GM19455 (cell line): Measurements from ENCODE around the gene TADA2B.

Source experiments
- ATAC-seq: cut with Tn5 transposase; IDR thresholded peaks from one replicate; pipeline ENCODE4 v1.9.1; 2021; ENCODE audit not compliant: unreplicated experiment

Gene TADA2B, protein sequence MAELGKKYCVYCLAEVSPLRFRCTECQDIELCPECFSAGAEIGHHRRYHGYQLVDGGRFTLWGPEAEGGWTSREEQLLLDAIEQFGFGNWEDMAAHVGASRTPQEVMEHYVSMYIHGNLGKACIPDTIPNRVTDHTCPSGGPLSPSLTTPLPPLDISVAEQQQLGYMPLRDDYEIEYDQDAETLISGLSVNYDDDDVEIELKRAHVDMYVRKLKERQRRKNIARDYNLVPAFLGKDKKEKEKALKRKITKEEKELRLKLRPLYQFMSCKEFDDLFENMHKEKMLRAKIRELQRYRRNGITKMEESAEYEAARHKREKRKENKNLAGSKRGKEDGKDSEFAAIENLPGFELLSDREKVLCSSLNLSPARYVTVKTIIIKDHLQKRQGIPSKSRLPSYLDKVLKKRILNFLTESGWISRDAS

DNA sequence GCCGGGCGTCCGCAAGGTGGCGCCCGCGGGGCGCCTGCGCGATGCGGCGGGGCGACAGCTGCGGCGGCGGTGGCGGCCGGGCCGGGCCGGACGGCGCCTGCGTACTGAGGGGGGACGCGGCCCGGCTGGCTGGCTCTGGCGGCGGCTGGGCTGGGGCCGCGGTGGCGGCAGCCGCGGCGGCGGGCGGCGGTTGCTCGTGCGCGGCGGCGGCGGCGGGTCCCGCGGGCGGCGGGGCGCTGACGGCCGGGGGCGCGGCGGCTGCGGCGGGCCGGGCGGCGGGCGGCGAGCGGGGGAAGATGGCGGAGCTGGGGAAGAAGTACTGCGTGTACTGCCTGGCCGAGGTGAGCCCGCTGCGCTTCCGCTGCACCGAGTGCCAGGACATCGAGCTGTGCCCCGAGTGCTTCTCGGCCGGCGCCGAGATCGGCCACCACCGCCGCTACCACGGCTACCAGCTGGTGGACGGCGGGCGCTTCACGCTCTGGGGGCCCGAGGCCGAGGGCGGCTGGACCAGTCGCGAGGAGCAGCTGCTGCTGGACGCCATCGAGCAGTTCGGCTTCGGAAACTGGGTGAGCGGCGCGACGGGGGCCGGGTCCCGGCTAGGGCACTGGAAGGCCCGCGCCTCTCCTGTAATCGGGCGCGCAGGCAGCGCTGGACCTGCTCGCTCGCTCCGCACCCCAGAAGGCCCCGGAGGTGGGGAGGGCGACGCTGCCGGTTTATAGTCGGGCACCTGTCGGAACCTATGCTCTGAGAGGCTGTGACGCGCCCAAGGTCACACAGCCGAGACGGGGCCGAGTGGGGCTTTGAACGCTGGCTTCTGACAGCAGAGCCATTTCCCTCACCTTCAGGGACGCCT lies at the start of gene TADA2B:
Gene TADA2B, plus strand, starts transcription at position 89 of the 853 bp plus-strand sequence. Its CDS starts 208 bp downstream, at position 297.
- ATAC-seq = peak; percentile 23

DNA sequence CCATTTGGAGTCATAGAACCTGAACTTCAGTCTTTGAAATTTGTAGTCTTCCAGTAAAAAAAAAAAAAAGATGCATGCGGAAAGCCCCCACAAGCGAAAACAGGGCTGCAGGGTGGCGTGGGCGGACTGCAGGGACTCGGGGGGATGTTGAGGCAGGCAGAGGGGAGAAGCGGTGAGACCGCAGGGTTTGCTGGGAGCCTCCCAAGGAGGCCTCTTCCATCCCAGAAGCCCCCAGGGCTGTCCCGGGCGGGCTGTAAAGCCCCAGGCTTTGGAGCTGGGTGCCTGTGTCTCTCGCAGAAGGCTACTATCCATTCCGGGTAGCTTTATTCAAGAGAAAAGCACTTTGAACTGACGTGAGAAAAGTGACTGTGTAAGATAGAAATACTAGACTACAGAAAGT lies 46.7 kb upstream of the TADA2B start:
- ATAC-seq = no peak

DNA sequence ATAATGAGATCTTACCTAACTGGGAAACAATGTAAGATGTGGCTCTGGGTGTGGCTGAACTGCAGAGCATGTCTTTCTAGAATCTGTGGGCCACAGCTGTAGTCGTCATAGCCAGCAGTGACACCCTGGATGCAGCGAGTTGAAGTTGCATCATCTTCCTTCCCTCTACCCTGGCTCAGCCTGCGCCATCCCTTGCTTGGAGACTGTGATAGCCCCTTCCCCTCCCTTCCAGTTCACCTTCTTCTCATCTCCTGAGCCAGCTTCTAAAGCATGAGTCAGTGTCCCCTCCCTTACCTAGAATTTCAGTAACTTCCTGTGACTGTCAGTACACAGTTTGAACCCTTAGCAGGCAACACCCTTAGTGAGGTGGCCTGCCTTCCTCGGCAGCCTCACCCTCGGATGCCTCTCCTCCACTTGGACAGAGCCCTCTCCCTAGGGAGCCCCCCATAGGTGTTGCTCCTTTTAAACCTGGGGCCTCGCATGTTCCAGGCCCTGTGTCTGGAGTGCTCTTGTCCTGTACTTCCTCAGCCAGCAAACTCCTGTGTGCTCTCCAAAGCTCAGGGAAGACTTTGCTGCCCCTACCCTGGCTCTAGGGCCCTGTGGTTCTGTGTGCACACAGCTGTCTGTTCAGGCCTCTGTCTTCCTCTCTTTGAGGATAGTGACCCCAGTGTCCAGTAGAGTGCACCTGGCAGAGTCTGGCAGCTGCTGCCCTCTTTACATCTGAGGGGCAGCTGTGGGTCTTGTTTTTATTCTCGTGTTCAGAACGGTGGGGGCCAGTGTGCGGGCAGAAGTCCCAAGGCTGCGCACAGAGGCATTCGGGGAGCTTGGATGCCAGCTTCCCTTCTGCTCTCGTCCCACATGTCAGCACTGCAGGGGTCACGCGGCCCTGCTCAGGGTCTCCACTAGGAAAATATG lies 43.7 kb upstream of the TADA2B start:
- no peak for ATAC-seq

DNA sequence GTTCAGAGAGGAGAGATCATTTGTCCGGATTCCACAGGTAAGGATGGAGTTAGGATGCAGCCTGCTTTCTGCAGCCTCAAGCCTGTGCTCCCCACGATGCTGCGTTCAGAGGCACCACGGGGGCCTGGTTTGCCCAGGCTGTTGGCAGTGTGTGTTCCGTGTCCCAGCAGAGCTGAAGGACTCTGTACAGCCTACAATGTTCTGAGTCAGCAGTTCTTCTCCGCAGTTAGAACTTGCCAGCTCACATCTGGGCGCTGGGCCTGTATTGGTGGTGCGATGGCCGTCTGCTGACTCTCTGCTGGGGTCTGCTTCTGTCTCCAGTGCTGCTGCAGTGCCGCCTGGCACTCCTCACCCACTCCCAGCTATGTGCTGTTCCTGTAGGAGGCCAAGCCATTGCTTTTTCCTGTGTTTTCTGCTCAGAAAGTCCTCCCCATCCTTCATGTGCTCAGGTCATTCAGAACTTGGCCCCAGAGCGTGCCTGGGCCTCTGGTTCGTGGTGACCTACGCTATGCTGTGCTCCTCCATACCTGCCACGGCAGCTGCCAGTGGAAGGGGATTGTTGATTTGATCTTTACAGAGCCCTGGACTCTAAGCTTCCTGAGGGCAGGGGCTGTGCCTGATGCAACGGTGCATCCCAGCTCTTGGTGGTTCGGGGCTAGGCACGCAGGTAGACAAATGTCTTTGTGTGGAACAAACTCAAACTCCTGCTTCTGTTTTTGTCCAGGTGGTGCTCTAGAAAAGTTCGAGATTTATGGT lies 42.6 kb upstream of the TADA2B start:
- no peak for ATAC-seq

DNA sequence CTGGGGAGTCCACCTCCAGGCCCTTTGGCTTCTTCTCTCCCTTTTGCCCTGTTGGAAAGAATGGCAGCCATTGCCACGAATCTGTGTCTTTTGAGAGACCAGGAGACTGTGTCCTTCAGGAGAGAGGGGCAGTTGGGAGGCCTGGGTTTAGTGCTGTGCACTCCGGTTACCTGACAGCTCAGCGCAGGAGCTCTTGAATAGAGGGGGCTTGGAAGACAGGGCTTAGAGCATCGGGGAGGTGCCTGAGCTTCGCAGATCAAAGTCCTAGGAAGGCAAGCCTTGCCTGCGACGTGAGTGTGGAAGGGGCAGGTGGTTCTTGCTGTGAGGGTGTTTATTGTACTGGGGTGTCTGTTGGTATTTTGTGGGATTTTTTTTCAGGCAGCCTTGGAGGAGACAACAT lies 41.9 kb upstream of the TADA2B start:
- ATAC-seq = no peak

DNA sequence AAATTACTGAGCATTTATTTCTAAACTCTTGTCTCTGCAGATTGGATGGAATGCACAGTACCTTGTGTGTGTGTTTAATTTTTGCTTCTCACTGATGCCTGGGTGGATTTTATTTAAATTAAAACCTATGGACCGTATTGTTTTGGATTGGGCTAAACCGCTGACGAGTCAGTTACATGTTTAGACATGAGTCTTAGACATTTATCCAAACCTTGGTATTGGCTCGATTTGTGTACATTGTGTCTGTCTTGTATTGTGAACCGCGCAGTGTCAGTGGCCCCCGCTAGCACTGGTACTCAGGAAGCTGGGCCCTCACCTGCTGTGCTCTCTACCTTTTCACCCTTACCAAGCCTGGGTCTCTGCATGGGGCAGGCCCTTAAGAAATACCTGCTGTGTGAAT lies 40.8 kb upstream of the TADA2B start:
- no peak for ATAC-seq

DNA sequence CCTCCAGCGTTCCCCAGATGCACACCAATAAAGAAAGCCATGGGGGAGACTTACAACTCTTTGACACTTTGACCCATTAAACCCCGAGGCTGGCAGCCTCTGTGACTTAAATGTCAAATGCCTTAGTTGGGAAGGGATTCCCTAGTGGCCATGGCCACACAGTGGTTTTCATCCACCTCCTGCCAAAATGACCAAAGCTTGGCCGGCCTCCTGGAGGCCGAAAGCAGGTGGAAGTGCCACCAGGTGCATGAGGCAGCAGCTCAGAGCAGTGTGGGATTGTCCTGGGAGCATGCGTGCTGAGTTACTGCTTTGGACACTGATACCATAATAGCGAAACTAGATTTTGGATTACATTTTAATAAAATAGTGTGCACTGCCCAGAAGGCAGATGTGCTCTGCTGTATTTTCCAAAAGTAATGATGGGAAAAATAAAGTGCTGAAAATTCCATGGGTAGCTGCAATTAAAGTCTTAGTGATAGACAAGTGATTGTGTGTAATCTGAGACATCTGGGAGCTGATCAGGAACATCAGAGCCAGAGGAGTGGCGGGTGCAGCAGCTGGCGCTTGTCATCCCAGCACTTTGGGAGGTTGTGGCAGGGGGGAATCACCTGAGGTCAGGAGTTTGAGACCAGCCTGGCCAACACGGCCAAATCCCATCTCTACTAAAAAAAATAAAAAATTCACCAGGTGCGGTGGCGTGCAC lies 39.8 kb upstream of the TADA2B start:
- no peak for ATAC-seq

DNA sequence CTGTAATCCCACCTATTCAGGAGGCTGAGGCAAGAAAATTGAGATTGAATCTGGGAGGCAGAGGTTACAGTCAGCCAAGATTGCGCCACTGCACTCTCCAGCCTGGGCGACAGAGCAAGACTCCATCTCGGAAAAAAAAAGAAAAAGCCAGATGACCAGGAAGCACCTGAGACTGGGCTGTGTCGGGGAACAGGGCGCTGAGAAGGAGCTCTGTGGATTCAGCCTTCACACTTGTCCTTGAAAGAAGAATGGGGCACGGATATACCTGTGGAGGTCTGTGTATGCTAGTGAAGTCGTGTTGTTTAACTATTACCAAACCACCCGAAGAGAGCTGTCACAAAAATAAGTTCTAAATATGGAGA lies 39.3 kb upstream of the TADA2B start:
- ATAC-seq = no peak

DNA sequence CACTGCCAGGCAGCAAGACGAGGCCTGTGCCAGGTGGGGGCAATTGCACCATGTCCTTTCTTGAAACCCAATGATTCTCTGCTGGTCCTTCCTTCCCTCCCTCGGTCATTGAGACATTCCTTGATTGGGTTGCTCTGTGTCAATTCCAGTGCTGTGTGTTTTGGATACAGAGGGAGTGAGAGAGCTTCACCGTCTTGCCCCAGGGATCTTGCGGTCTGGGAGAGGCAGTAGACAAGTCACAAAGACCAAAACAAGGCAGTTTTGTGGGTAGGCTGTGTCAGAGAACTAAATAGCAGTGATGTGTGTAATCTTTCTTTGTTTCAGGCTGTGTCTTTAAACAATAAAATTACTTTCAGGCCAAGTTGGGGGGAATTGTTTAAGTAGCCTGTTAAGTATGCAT lies 38.8 kb upstream of the TADA2B start:
- no peak for ATAC-seq

DNA sequence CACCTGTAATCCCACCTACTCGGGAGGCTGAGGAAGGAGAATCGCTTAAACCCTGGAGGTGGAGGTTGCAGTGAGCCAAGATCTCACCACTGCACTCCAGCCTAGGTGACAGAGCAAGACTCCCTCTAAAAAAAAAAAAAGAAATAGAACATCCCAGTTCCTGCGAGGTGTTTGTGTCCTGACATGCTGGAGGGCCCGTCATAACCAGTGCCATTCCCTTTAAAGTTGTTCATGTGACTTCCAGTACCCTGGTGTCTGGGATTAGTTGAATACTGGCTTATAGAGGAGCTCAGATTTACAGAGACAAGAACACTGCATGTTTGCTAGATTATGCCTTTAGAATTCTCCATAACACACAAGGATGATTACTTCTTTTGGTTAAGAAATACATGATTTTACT lies 37.6 kb upstream of the TADA2B start:
- no peak for ATAC-seq

DNA sequence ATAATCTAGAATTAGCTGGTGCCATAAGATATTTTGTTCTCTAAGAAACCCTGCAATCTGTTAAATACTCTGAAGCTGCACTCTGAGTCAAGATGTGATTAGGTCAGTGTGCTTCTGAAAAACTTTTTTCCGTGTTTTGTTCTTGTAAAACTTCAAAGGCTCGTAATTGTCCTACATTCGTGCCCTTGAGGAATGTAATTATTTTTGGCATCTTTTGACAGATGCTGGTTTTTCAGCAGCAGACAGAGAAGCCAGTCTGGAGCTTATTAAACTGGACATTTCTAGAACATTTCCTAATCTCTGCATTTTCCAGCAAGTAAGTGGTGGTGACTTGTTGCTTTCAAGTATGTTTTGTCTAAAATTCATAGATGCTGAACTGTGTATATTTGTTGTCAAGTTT lies 36.8 kb upstream of the TADA2B start:
- ATAC-seq = no peak

DNA sequence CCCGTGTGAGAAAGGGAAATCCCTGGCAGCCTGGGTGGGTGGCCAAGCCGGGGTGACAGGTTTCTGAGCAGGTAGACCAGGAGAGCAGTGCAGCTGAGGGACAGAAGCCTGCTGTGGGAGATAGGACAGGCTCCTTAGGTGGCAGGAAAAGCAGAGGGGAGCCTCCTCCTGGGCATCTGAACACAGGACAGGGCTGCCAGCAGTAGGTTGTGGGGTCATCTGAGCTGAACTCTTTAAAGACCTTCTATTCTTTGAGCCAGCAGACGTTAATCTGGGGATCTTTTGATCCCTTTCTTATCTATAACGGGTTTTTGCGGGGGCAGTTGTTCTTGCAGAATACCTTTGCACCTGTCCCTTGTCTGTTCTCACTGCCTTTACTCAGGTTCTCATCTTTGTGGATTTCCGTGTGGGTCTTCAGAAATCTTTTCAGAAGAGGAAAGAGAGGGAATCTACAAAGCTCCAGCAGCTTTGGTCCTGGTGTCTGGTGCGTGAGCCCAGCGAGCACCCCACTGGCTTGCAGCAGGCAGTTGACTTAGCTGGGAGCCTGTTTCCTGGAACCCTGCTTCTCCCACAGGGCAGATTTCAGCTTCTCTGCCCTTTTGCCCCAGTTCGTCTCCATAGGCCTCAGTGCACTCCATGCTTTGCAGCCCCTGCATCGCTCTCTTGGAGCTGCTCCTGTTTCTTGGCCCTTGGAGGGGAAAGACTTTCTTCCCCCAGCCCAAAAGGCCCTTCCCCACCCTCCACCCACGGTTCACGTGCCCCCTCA lies 35.8 kb upstream of the TADA2B start:
- no peak for ATAC-seq

DNA sequence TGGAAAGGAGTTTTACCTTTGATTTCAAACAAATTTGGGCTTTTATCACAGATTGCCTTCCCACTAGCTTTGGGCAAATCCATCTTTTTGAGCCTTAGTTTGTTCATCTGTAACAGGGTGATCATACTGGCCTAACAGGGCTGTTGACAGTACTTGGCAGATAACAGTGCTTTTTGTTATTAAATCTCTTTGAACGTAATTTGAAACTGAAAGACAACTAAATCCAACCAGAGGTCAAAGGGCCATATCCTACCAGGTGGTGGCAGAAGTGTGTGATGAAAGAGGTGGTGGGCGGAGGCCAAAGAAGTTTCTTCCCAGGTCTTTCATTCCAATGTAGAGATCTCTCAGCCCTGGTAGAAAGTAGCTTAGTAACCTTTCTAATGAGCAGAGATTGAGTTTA lies 35.2 kb upstream of the TADA2B start:
- no peak for ATAC-seq

DNA sequence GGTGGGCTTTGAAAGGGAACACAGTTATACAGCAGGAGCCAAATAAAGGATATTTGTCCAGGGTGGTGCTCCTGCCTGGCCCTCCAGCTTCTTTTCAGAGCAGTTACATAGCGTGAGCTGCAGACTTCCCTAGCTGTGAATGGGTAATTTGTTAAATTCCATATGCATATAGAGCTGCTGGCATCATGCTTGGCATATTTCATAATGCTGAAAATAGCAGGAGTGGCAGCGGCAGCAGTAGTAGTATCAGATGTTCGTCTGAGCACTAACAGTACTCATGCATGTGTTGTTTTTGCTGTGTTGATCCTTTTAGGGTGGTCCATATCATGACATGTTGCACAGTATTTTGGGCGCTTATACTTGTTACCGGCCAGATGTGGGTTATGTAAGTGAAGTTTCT lies 33.6 kb upstream of the TADA2B start:
- no peak for ATAC-seq

DNA sequence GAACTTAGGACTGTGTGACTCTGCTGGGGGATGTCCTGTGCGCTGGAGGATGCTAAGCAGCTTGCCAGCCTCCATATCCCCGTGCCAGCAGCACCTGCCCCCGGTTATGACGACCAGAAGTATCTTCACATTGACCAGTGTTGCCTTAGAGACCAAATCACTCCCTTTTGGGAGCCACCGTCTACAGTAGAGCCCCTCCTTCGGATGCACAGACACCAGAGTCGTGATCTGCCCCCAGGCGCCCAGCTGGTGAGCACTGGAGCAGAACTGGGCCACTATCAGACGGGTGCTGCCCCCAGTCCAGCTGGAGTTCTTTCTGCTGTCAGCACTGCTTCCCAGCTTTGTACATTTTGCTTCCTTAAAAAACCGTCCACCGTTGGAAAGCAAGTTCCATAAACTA lies 30.0 kb upstream of the TADA2B start:
- no peak for ATAC-seq

DNA sequence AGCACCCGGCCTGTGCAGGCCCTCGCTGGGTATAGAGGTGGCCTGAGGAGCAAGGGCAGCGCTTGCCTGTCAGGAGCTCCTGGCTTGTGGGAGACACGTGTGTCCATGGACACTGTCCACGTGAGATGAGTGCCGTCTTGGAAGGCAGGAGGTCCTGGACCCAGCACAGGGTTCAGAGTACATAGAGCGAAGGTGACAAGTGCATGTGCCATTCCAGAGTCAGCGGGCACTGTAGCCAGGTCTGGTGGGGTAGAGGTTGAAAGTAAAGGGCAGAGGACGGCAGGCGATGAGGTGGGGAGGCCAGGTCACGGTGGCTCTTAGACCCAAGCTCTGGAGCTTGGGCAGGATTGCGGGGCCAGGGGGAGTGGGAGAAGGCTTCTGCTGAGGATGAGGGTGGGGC lies 28.4 kb upstream of the TADA2B start:
- ATAC-seq = no peak

DNA sequence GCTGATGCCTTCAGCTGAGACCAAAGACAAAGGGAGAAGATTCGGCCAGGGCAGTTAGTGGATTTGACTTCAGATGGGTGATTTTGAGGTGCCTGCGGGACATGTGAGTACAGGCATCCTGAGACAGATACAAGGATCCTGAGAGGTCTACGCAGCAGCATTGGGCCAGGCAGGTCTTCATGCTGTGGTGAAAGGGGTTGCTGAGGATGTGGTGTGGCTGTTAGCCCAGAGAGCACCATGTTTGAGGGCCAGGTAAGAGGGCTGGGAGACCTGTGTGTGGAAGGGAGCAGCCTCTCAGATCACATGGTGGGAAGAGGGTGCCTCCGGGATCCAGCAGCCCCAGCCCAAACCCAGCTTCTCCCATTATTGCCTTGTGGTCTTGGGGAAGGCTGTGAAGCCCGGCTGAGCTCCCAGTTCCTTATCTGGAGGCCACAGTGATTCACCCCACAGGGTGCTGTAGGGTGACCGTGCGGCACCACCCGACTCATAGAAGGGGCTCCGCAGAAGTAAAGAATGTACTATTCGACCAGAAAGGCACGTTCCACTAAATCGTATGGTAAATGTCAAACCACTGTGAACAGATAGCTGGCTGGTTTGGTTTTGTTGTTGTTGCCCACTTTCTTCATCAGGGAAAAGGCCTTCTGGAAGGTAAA lies 27.7 kb upstream of the TADA2B start:
- ATAC-seq = no peak

DNA sequence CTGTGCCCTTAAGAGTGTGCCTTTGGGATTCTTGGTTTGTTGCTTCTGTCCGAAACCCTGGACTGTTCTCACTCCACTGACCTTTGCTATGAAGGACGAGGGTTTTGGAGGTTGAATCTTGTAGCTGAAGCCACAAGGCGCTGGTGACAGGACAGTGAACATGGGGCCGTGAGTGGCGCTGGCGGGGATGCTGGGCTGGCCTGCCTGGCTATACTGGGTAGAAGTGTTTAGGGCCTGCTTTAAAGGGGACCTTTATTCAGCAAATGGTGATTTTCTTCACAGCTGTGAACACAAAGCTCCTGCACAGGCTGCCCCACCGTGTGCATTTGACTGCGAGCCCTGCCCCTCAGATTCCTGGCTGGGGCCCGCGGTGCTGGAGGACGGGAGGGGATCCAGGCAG lies 27.1 kb upstream of the TADA2B start:
- no peak for ATAC-seq

DNA sequence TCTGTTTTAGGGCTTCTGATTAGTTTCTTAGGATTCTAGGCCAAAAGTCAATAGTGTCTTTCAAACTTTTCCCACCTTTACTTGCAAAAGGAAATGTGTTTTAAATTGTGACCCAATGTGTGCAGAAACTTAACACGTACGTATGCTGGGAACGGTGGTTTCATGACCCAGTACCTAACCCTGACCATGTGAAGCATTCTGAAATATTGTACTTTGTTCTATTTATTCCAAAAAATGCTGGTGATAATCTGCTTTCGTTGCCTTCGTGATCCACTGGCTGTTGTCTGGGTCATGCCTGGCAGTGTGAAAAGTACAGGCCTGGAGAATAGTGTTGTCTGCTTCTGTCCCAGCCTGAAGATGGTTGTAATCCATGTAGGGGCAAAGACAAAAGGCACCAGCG lies 26.7 kb upstream of the TADA2B start:
- ATAC-seq = no peak
